Measurements from ENCODE around the gene PPIF. TPM values are rescaled to one million over a fixed set of nuclear protein-coding genes. Genes with fewer than 3 reads are reported as not detected.

PPIF gene
- total RNA-seq, 2 donors from 2014 or later, result 50.4 to 51.0 TPM

- no peak overlapping the region for H3K4me3 Mint-ChIP-seq
- no peak overlapping the region for H3K27ac ChIP-seq (ENCODE audit: low read depth, low read length)
- WGBS, 2 experiments (ENCODE audit: insufficient coverage in 1 of 2, insufficient read length in 1 of 2), result 88 to 94% methylated on average over 5 to 15 of the region's 15 CpGs
- H3K27me3 Mint-ChIP-seq (ENCODE audit: insufficient read depth), result no peaks in the 10 kb centered on the region
- TF ChIP-seq CTCF (conservative IDR thresholded peaks at IDR 0.05), result no peak
- H3K9me3 ChIP-seq (ENCODE audit: control insufficient read depth, low read length), result no peaks in the 10 kb centered on the region
- DNase-seq, result no peak
- peak overlapping the region; percentile 61 for H3K27ac Mint-ChIP-seq
- H3K9ac ChIP-seq (ENCODE audit: extremely low read depth, low read length, poor library complexity, severe bottlenecking), result no peak overlapping the region
- H3K9me3 Mint-ChIP-seq, result no peaks in the 10 kb centered on the region
- peaks cover 35% of the 10 kb centered on the region for H3K36me3 Mint-ChIP-seq (ENCODE audit: low read depth)
- no peak overlapping the region for H3K4me3 ChIP-seq (ENCODE audit: low read length)
- H3K27me3 ChIP-seq (ENCODE audit: control insufficient read depth, insufficient read depth, low read length, poor library complexity, severe bottlenecking), result no peaks in the 10 kb centered on the region
- no peaks in the 10 kb centered on the region for H3K4me1 ChIP-seq (ENCODE audit: control insufficient read depth, insufficient read depth, low read length)
- H3K36me3 ChIP-seq (ENCODE audit: control insufficient read depth, insufficient read depth, low read length), result peaks cover 20% of the 10 kb centered on the region
- peaks cover 2% of the 10 kb centered on the region for H3K4me1 Mint-ChIP-seq
Observed at GRCh38 chr10:79311581-79312407, 35.5 kb upstream of the PPIF start.

- 95 to 98% methylated on average over 8 to 22 of the region's 22 CpGs for WGBS, 2 experiments (ENCODE audit: insufficient coverage in 1 of 2, insufficient read length in 1 of 2)
- Histone ChIP-seq H3K27ac (ENCODE audit: low read depth, low read length) (no peak overlapping the region), H3K4me3 (ENCODE audit: low read length) (no peak overlapping the region), H3K9ac (ENCODE audit: extremely low read depth, low read length, poor library complexity, severe bottlenecking) (no peak overlapping the region), H3K27me3 (ENCODE audit: control insufficient read depth, insufficient read depth, low read length, poor library complexity, severe bottlenecking) (no peaks in the 10 kb centered on the region), H3K9me3 (ENCODE audit: control insufficient read depth, low read length) (no peaks in the 10 kb centered on the region), H3K36me3 (ENCODE audit: control insufficient read depth, insufficient read depth, low read length) (peaks cover 11% of the 10 kb centered on the region), H3K4me1 (ENCODE audit: control insufficient read depth, insufficient read depth, low read length) (no peaks in the 10 kb centered on the region)
- H3K27ac Mint-ChIP-seq, result no peak overlapping the region
- DNase-seq, result no peak
- H3K27me3 Mint-ChIP-seq (ENCODE audit: insufficient read depth), result no peaks in the 10 kb centered on the region
- H3K4me1 Mint-ChIP-seq, result peaks cover 11% of the 10 kb centered on the region
- H3K4me3 Mint-ChIP-seq, result no peak overlapping the region
- no peak for TF ChIP-seq CTCF (conservative IDR thresholded peaks at IDR 0.05)
- peaks cover 32% of the 10 kb centered on the region for H3K36me3 Mint-ChIP-seq (ENCODE audit: low read depth)
- no peaks in the 10 kb centered on the region for H3K9me3 Mint-ChIP-seq
Observed at GRCh38 chr10:79312601-79313187, 34.6 kb upstream of the PPIF start.

- peak overlapping the region; percentile 60 for H3K27ac ChIP-seq (ENCODE audit: low read depth, low read length)
Observed at GRCh38 chr10:79313320-79313719, 33.9 kb upstream of the PPIF start.

More at GRCh38 chr10:79313320-79313719, 33.9 kb upstream of the PPIF start:
- Mint-ChIP-seq H3K4me3 (no peak overlapping the region), H3K4me1 (peaks cover 18% of the 10 kb centered on the region), H3K36me3 (ENCODE audit: low read depth) (peaks cover 25% of the 10 kb centered on the region), H3K27ac (no peak overlapping the region), H3K27me3 (ENCODE audit: insufficient read depth) (no peaks in the 10 kb centered on the region), H3K9me3 (no peaks in the 10 kb centered on the region)
- Histone ChIP-seq H3K4me1 (ENCODE audit: control insufficient read depth, insufficient read depth, low read length) (no peaks in the 10 kb centered on the region), H3K4me3 (ENCODE audit: low read length) (no peak overlapping the region), H3K27me3 (ENCODE audit: control insufficient read depth, insufficient read depth, low read length, poor library complexity, severe bottlenecking) (no peaks in the 10 kb centered on the region), H3K36me3 (ENCODE audit: control insufficient read depth, insufficient read depth, low read length) (peaks cover 5% of the 10 kb centered on the region), H3K9ac (ENCODE audit: extremely low read depth, low read length, poor library complexity, severe bottlenecking) (no peak overlapping the region), H3K9me3 (ENCODE audit: control insufficient read depth, low read length) (no peaks in the 10 kb centered on the region)
- no peak for DNase-seq
- no peak for TF ChIP-seq CTCF (conservative IDR thresholded peaks at IDR 0.05)
- WGBS, 2 experiments (ENCODE audit: insufficient coverage in 1 of 2, insufficient read length in 1 of 2), result 93 to 97% methylated on average over 5 to 8 of the region's 8 CpGs

All from endodermal cell (in vitro differentiated cells).